GM21447 (cell line): Measurements from ENCODE around the gene DEDD2.

ENCODE experiments used
- ATAC-seq: cut with Tn5 transposase; IDR thresholded peaks from one replicate; pipeline ENCODE4 v1.9.1; 2021; ENCODE audit not compliant: unreplicated experiment

DEDD2 gene

DNA sequence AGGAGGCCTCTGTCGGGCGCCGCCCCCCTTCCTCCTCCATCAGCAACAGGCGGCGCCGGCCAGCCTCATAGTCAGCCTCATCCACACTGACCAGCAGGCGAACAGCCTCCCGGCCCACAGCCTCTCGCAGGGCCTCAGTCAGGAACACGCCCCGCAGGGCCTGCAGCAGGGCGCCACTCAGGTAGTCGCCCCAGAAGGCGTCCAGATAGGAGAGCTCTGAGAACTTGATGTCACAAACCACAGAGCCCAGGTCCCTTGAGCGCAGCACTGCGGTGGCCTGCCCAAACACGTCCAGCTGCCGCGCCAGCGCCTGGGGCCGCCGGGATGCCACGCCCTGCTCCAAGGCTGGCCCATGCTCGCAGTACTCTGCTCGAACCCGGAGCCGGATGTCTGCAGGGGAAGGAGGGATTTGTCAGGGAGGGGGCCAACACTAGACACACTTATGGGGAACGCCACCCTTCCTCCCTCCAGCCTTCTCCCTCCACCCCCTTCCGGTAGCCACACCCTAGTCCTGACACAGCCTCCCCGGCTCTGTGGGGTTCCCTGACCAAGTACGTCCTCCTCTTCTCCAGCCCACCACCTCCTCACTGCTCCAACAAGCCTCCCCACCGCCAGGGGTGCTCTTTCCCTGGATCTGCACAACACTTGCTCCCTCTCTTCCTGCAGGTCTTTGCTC lies 17.9 kb downstream of the DEDD2 start:
- ATAC-seq, result peak; percentile 46

DNA sequence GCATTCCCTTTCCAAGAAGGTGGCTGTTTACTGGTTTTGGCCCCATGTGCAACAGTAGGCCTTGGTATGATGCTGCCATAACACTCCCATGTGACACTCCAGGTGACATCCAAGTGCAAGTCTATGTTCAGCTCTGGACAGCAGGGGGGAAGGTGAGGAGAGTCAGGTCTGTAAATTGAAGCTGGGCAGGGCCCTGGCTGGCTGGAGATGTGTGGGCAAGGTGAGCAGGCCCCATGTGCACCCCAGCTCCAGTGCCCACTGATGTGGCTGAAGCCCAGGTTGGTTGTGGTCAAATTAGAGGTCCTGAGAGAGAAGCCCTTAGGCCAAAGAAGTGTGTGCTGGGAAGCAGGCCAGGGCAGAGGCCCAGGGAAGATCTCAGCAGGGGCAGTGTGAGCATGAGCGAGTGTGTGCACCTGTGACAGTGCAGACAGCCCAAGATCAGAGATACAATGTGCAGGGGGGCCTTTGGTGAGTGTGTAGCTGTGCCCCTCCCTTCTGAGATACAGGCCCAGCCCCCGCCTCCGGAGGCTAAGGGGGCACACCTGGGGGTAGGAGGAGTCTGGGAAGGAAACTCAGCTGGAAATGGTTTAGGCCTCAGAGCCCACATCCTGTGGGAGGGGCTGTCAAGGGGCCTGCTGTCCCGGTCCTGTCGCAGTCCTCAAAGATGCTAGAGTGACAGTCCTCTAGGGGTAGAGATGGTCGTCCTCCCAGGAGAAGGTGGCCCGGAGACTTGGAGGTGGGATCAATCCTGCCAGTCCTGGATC lies 18.6 kb downstream of the DEDD2 start:
- ATAC-seq, result peak; percentile 51

DNA sequence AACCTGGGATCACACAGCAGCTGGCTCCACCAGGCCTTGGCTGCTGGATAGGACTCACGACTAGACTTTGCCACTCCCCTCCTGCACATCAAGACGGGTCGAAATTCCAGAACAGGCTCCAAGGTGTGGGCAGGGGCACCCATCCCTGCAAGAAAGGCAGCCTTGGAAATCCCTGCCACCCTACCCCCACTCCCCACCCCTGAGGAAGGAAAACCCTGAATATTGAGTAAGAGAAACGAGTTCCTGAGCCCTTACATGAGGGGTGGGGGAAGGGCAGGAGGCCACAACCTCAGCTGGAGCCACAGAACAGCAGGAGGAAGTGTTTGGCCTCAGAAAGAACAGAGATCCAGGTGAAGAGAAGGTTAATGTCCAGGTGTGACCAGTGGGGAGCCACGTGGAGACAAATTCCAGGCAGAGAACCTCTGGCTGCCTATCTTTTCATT lies 20.1 kb downstream of the DEDD2 start:
- no peak for ATAC-seq

DNA sequence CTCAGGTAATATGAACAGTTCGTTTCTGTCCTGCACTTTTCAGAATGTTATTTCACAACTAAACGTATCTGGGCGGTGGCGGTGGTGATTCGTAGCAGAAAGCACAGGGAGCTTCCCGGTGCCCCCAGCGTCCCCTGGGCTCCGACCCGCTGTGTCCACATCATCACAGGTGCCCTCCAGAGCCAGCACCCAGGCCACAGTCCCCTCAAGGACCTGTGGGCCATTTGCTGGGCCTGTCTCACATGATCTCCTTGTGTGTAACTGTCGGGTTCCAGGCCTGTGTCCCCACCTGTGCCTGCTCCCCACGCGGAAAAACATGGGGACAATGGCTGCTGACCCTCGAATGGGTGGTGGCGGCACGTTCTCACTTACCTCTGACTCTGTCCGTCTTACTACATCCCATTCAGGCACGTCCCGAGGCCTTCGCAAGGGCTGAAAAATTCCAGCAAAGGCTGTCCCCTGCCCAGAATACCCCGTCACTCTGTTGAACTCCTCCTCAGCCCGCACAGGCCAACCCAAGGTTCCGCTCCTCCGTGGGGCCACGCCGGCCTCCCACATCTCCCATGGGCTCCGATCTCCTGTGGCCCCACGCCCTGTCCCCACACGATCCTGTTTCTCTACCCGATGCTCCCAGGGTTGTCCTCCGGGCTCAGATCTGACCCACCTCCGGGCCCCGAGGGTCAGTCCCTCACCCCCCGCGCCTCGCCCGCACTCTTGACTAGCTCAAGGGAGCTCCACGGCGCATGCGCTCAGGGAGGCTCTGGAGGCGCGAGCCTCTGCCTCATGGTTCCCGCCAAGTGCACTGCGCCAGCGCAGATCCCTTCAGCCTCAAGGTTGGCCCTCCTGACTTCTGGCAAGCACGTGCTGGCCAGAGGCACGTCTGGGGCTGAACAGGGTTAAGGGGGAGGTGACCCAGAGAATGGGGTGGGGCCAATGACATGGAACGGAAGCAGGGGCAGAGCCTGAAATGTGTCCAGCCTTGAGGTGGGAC lies 21.2 kb downstream of the DEDD2 start:
- ATAC-seq, result no peak

DNA sequence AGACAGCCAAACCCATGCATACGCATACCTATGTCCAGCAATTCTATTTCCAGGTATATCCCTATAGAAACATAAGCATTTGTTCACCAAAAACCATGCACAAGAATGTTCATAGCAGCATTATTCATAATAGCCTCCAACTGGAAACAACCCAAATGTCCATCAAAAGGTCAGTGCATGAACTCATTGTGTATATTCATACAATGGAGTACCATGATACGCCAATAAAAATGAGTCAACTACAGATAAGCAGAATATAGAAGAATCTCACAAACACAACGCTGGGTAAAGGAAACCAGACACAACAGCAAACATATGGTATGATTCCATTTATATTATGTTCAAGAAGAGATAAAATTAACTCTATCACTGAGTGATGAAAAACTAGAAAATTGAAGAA lies 23.8 kb downstream of the DEDD2 start:
- no peak for ATAC-seq

DNA sequence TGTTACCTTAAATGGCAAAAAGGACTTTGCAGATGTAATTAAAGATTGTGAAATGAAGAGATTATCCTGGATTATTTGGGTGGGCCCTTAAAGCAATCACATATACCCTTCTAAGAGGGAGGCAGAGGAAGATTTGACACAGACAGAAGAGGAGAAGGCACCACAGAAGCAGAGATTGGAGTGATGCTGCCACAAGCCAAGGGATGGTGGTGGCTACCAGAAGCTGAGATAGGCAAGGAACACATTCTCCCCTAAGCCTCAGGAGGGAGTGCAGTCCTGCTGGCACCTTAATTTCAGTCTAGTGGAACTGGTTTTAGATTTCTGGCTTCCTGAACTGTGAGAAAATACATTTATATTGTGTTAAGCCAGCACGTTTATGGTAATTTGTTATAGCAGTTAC lies 24.2 kb downstream of the DEDD2 start:
- no peak for ATAC-seq

DNA sequence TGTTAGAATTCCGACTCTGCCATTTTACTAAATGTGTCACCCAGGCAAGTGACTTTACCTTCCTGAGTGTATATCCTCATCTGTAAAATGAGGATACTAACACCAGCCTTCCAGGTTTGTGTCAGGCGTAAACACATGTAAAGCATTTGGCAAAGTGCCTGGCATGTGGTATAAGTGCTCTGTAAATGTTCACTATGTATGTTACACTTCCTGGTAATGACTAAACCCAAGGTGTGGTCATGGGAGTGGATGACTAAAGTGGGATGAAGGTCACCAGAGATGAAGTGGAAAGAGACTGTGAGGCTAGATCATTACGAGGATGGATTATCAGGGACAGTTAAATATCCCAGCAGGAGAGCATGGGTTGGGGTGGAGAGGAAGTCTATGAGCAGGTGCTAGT lies 25.6 kb downstream of the DEDD2 start:
- ATAC-seq, result no peak

DNA sequence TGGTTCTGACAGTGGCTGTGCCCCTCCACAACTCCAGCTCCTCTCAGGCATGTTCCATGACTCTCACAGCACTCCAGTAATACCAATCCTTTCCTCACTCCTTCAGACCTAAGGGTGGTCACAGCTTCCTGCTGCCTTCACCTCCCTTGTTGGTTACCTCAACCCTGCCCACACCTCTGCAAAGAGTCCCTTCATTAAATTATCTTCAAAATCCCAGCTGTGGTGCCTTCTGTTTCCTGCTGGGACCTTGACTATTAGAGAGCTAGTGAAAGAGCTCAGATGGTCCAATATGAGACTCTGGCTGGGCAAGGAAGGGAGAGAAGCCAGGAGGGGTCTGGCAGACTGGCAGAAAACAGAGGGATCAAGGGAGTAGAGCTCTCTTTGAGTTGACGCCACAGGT lies 26.1 kb downstream of the DEDD2 start:
- ATAC-seq, result no peak

DNA sequence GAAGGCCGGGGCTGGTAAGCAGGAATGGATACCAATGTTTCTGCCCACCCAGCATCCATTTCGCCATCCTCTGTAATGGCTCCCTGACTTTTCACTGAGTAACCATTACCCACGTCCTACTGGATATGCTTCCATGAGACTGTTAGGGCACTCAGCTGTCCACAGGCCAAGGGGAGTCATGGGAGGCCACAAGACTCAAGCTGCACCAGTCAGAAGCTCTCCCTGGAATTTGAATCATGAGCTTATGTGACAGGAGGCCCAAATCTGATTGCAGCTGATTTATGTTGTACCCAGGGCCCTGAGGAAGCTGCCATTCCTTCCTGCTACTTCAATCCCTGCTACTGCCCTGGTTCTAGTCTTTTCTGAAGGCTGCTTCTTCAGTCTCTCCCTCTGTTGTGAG lies 28.3 kb downstream of the DEDD2 start:
- no peak for ATAC-seq

DNA sequence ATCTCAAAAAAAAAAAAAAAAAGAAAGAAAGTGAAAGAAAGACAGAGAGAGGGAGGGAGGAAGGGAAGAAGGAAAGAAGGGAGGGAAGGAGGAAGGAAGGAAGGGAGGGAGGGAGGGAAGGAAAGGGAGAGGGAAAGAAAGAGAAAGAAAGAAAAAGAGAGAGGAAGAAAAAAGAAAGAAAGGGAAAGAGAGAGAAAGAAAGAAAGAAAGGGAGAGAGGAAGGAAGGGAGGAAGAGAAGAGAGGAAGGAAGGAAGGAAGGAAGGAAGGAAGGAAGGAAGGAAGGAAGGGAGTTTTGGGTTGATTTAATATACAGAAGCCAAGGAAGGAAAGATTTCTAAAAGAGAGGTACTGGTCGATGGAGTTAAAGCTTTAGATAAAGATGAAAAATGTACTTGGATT lies 28.8 kb downstream of the DEDD2 start:
- no peak for ATAC-seq

DNA sequence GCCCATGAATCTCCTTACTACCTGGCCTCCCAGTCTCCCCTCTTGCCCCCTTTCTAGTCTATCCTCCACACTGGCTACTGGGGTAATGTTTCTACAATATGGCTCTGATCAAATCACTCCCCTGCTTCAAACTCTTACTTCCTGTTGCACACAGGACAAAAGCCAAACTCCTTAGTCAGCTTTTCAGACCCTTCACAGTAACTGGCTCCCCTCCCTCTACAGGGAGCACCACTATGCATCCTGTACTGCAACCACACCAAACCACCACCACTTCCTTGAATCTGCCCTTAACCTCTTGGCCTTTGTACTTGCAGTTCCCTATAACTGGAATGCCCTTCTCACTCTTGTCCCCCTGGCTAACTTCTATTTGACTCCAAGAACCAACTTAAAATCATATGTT lies 32.2 kb downstream of the DEDD2 start:
- no peak for ATAC-seq

DNA sequence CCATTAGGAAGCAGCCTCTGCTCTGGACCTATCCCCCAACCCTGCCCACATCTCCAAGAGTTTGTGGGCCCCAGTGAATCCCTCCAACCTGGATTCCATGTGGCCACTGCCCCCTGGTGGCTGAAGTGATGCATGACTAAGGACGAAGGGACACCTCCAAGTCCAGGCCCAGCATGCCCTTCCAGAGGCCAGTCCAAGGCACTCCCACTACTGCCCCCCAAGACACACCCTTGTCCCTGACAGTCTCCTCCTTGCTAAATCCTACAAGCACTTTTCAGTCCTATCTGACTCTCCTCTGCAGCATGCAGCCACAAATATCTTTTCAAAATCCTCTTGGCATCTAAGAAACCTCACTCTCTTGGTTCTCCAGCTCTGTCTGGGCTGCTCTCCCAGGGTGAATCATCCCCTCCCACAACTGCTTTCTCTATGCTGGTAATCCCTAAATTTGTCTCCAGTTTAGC lies 33.0 kb downstream of the DEDD2 start:
- ATAC-seq, result no peak

DNA sequence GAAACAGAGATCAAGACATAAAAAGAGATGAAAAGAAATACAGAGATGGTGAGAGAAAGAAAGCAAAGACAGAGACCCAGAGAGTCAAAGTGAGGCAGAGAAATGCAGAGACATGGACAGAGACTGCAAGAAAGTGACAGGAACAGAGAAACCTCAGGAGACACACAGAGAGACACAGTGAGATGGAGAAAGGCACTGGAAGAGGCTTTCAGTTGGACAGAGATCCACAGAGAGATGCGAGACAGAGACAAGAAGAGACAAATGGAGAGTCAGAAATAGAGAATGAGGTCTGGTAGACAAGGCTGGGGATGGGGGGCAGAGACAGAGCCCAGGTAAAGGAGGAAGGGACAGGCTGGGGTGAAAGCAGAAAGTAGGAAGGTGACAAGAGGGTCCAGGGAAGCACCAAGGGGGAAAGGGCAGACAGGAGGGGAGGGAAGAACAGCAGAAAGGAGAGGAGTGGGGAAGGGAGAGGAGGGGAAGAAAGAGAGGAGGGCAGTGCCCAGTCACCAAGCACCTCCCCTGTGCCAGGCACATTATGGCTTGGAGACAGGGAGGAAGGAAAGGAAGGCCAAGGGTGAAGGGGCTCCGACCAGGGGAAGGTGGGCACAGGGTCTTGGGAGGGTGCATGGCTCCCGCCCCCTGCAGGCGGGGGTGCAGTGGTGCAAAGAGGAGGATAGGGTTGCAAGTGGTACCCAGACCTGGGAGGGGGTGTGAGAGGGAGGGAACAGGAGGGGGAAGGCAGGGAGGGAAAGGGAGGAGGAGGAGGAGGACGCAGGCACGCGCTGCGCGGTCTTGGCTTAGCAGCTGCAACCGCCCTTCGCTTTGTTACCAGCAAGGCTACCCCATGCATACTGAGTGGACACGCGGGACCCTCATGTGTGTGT lies 38.4 kb downstream of the DEDD2 start:
- ATAC-seq, result no peak

DNA sequence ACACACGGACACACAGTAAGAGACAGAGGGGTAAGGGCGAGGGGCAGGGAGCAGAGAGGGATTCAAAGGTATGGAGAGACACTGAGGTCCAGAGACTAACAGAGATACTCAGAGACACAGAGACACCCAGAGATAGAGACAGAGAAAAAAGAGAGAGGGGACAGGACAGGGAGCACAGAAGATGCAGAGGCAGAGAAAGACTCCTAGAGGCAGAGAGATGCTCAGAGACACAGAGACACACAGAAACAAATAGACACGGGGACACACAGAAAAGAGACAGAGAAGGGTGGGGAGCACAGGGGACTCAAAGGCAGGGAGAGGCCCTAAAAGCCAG lies 39.8 kb downstream of the DEDD2 start:
- no peak for ATAC-seq

DNA sequence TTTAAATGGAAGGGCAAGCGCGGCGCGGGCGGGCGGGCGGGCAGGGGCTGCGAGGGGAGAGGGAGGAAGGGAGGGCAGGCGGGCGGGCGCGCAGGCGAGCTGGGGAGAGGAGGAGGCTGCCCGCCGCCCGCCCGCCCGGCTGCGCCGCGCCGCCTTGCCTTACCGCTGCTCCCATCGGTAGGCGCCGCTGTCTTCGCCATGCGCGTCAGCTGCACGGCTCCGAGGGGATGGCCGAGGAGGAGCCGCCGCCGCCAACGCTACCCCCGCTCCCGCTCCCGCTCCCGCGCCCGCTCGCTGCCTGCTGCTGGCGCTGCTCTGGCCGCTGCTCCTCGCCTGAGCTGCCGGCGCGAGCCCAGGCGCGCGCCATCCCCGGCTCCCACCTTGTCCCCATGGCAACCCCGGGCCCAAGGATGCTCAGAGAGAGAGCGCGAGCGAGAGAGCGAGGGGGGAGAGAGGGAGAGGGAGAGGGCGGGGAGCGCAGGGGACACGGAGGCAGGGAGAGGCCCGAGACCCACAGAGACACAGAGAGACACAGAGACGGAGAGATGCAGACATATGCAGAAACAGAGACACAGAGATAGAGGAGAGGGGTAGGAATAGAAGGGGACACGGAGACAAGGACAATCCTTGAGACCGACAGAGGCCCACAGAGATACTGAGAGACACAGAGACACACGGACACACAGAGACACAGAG lies 40.3 kb downstream of the DEDD2 start:
- no peak for ATAC-seq

DNA sequence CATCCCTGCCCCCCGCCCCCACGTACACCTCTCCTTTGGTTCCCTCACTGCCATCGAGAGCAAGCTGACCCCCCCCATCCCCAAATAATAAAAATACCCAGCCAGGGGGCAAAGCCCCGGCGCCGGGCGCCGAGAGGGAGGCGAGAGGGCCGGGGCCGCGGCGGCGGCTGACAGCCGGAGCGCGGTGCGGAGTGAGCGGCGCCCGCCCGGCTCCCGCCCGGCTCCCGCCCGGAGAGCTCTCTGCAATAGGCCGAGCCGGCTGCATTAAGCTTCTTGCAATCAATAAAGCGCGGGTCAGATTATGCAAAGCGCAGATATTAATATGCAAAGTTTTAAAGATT lies 40.9 kb downstream of the DEDD2 start:
- no peak for ATAC-seq

DNA sequence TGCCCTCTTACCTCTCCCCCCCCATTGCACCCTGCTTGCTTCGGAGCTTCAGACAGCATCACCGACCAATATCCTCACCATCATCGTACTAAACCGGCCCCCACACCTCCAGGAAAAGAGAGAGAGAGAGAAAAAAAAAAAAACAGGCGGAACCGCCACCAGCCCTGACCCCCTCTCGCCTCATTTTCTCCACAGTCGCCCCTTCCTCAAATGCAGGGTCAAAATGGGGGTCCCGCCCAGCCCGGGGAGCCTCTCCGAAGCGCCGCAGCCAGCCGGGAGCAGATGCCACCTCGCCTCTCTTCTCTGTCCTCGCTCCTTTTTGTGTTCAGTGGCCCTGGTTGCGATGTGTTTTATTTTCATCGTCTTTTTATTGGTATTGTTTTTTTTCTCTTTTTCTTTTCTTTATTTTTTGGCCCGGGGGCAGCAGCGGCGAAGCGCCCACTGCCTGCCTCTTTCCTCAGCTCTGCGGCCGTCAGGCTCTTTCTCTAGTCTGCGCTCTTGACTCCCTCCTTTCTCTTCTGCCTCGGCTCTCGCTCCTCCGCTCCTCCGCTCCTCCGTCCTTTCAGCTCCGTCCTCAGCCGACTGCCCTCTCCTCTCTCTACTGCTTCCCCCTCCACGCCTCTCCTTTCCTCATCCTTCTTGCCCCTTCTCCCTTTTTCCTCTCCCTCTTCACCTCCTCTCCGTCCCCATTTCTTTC lies 41.4 kb downstream of the DEDD2 start:
- no peak for ATAC-seq

DNA sequence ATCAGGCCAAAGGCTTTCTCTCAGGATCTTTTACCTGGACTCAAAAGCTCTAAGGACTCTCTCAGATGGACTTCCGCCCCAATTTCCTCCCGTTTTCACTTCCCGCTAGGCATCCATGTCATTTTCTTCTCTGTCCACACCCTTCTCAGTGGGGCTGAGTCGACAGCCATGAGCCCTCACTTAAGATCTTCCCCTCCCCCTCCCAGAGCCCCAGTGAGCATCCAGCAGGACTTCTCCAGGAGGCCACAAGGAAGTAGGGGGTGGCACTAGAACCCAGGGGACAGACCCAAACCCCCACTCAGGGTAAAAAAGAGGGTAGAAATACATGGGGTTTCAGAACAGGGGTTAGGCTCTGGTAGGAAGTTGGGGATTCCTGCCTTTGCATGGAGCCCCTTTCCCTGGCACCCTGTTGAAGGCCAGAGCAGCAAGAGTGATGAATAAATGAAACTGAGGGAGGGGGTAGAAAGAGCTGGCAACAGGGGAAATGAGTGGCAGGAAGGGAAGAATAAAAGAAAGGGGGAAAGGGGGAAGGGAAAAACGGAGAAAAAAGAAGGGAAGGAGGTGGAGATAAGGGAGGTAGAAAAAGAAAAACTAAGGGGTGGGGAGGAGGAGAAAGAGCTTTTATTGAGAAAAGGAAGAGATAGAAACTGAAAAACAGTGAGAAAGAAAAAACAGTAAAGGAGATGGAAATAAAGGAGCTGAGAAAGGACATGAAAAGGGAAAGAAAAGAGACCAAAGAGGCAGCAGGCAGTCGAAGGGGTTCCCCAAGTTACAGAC lies 42.3 kb downstream of the DEDD2 start:
- no peak for ATAC-seq

DNA sequence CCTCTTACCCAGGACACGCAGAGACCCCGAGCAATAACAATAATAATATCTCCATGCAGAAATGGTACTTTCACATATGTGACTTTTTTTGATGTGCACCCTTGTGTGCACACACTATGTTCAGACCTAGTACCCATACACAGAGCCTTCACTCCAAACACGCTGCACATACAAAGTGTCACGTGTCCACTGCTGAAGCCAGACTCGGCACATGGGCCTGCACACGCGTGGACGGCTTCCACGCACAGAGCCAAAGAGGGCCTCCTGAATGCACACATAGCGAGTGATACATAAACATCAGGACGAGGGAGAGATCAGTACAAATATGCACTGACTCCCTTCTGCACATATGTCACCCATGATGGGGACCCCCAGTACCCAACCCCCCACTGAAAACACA lies 43.3 kb downstream of the DEDD2 start:
- ATAC-seq, result no peak
